Measurements from ENCODE around the gene DENND2C.

Gene DENND2C

GRCh38 chr1:114623364-114623763, 46.5 kb downstream of the DENND2C start:
- no peak for ATAC-seq (ENCODE audit: insufficient read depth, low read depth)
- no peaks in the 10 kb centered on the region for H3K4me1 ChIP-seq (ENCODE audit: insufficient read depth, low read length)
- TF ChIP-seq, protein P1, sequence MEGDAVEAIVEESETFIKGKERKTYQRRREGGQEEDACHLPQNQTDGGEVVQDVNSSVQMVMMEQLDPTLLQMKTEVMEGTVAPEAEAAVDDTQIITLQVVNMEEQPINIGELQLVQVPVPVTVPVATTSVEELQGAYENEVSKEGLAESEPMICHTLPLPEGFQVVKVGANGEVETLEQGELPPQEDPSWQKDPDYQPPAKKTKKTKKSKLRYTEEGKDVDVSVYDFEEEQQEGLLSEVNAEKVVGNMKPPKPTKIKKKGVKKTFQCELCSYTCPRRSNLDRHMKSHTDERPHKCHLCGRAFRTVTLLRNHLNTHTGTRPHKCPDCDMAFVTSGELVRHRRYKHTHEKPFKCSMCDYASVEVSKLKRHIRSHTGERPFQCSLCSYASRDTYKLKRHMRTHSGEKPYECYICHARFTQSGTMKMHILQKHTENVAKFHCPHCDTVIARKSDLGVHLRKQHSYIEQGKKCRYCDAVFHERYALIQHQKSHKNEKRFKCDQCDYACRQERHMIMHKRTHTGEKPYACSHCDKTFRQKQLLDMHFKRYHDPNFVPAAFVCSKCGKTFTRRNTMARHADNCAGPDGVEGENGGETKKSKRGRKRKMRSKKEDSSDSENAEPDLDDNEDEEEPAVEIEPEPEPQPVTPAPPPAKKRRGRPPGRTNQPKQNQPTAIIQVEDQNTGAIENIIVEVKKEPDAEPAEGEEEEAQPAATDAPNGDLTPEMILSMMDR (IDR thresholded peaks at IDR 0.05; ENCODE audit: borderline replicate concordance, extremely low read depth, low read length, poor library complexity, severe bottlenecking) = no peak
- TF ChIP-seq EZH2 (IDR thresholded peaks at IDR 0.05; ENCODE audit: borderline replicate concordance, low read depth, low read length, severe bottlenecking) = no peak
- H3K4me2 ChIP-seq (ENCODE audit: insufficient read depth, low read length) = no peak overlapping the region
- H3K4me3 ChIP-seq (ENCODE audit: low read depth in 1 of 2, low read length in 2 of 2) = no peak overlapping the region
- H3K9me3 ChIP-seq (ENCODE audit: insufficient read depth, low read length, severe bottlenecking) = no peaks in the 10 kb centered on the region
- no peaks in the 10 kb centered on the region for H3K79me2 ChIP-seq (ENCODE audit: insufficient read depth, low read length)
- no peak overlapping the region for H3K9ac ChIP-seq (ENCODE audit: low read depth, low read length)
- no peak overlapping the region for H2AFZ ChIP-seq (ENCODE audit: low read depth, low read length)
- H4K20me1 ChIP-seq (ENCODE audit: insufficient read depth, low read length) = no peaks in the 10 kb centered on the region
- H3K36me3 ChIP-seq (ENCODE audit: insufficient read depth, low read length) = no peaks in the 10 kb centered on the region
- H3K27me3 ChIP-seq (ENCODE audit: insufficient read depth, low read length, poor library complexity) = peaks cover 20% of the 10 kb centered on the region
- no peak for DNase-seq
- H3K27ac ChIP-seq (ENCODE audit: low read length) = no peak overlapping the region

DNA sequence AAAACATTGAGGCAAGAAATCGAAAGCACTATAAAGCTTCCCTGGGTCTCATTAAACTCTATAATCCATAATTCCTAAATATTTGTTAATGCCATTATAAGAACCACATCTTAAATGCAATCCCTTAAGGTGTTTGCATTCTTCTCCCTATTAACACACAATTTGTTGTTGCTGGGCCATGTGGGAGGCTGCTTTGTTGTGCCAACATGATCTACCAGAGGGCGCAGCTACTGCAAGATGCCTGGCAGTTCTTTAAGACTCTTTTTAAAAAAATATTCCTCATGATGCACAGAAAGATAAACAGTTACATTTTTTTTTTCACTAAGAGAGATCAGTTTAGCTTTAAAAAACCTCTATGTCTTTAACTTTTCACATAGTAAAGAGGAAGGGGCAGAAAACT, 49.4 kb downstream of the DENND2C start:
- no peak overlapping the region for H3K27ac ChIP-seq (ENCODE audit: low read length)
- H2AFZ ChIP-seq (ENCODE audit: low read depth, low read length) = no peak overlapping the region
- H3K36me3 ChIP-seq (ENCODE audit: insufficient read depth, low read length) = no peaks in the 10 kb centered on the region
- no peak for ATAC-seq (ENCODE audit: insufficient read depth, low read depth)
- peaks cover 24% of the 10 kb centered on the region for H3K27me3 ChIP-seq (ENCODE audit: insufficient read depth, low read length, poor library complexity)
- no peak overlapping the region for H3K4me3 ChIP-seq (ENCODE audit: low read depth in 1 of 2, low read length in 2 of 2)
- no peaks in the 10 kb centered on the region for H3K9me3 ChIP-seq (ENCODE audit: insufficient read depth, low read length, severe bottlenecking)
- H3K4me2 ChIP-seq (ENCODE audit: insufficient read depth, low read length) = no peak overlapping the region
- TF ChIP-seq, protein P1 (IDR thresholded peaks at IDR 0.05; ENCODE audit: borderline replicate concordance, extremely low read depth, low read length, poor library complexity, severe bottlenecking) = no peak
- TF ChIP-seq EZH2 (IDR thresholded peaks at IDR 0.05; ENCODE audit: borderline replicate concordance, low read depth, low read length, severe bottlenecking) = no peak
- no peak overlapping the region for H3K9ac ChIP-seq (ENCODE audit: low read depth, low read length)
- no peaks in the 10 kb centered on the region for H4K20me1 ChIP-seq (ENCODE audit: insufficient read depth, low read length)
- H3K79me2 ChIP-seq (ENCODE audit: insufficient read depth, low read length) = no peaks in the 10 kb centered on the region
- H3K4me1 ChIP-seq (ENCODE audit: insufficient read depth, low read length) = no peaks in the 10 kb centered on the region
- DNase-seq = no peak

GRCh38 chr1:114618606-114619005, 51.2 kb downstream of the DENND2C start:
- no peak overlapping the region for H2AFZ ChIP-seq (ENCODE audit: low read depth, low read length)
- H3K4me1 ChIP-seq (ENCODE audit: insufficient read depth, low read length) = no peaks in the 10 kb centered on the region
- H3K4me2 ChIP-seq (ENCODE audit: insufficient read depth, low read length) = no peak overlapping the region
- TF ChIP-seq, protein P1 (IDR thresholded peaks at IDR 0.05; ENCODE audit: borderline replicate concordance, extremely low read depth, low read length, poor library complexity, severe bottlenecking) = no peak
- TF ChIP-seq EZH2 (IDR thresholded peaks at IDR 0.05; ENCODE audit: borderline replicate concordance, low read depth, low read length, severe bottlenecking) = no peak
- no peaks in the 10 kb centered on the region for H3K79me2 ChIP-seq (ENCODE audit: insufficient read depth, low read length)
- DNase-seq = no peak
- H3K4me3 ChIP-seq (ENCODE audit: low read depth in 1 of 2, low read length in 2 of 2) = no peak overlapping the region
- no peaks in the 10 kb centered on the region for H3K9me3 ChIP-seq (ENCODE audit: insufficient read depth, low read length, severe bottlenecking)
- no peak for ATAC-seq (ENCODE audit: insufficient read depth, low read depth)
- H3K9ac ChIP-seq (ENCODE audit: low read depth, low read length) = no peak overlapping the region
- no peaks in the 10 kb centered on the region for H4K20me1 ChIP-seq (ENCODE audit: insufficient read depth, low read length)
- H3K27ac ChIP-seq (ENCODE audit: low read length) = no peak overlapping the region
- H3K36me3 ChIP-seq (ENCODE audit: insufficient read depth, low read length) = no peaks in the 10 kb centered on the region
- H3K27me3 ChIP-seq (ENCODE audit: insufficient read depth, low read length, poor library complexity) = peaks cover 24% of the 10 kb centered on the region

Measured in DND-41 (cell line).